ENCODE data around the gene ART3.
A peak's percentile ranks its signal among the peaks of the same experiment; 100 is the strongest.

Gene ART3

GRCh38 chr4:76072760-76073159, 1.7 kb upstream of the ART3 start:
- DNase-seq (ENCODE audit: low read depth, low spot score) = peak; percentile 8

- DNase-seq (ENCODE audit: low read depth, low spot score) = no peak
Observed at GRCh38 chr4:76074993-76075600, 588 bp downstream of the ART3 start.

GRCh38 chr4:76078033-76078613, 3.6 kb downstream of the ART3 start:
- no peak for DNase-seq (ENCODE audit: low read depth, low spot score)

GRCh38 chr4:76083386-76083988, 9.0 kb downstream of the ART3 start:
- no peak for DNase-seq (ENCODE audit: low read depth, low spot score)

GRCh38 chr4:76084542-76084941, 10.0 kb downstream of the ART3 start:
- DNase-seq (ENCODE audit: low read depth, low spot score) = no peak

GRCh38 chr4:76087007-76087769, 12.7 kb downstream of the ART3 start:
- DNase-seq (ENCODE audit: low read depth, low spot score) = peak; percentile 82

- DNase-seq (ENCODE audit: low read depth, low spot score) = no peak
Observed at GRCh38 chr4:76088719-76089118, 14.2 kb downstream of the ART3 start.

GRCh38 chr4:76090241-76090691, 15.8 kb downstream of the ART3 start:
- DNase-seq (ENCODE audit: low read depth, low spot score) = no peak

GRCh38 chr4:76091052-76091451, 16.5 kb downstream of the ART3 start:
- DNase-seq (ENCODE audit: low read depth, low spot score) = no peak

GRCh38 chr4:76095568-76095967, 21.1 kb downstream of the ART3 start:
- no peak for DNase-seq (ENCODE audit: low read depth, low spot score)

GRCh38 chr4:76096076-76096475, 21.6 kb downstream of the ART3 start:
- DNase-seq (ENCODE audit: low read depth, low spot score) = no peak

GRCh38 chr4:76105652-76106051, 31.1 kb downstream of the ART3 start:
- no peak for DNase-seq (ENCODE audit: low read depth, low spot score)

- DNase-seq (ENCODE audit: low read depth, low spot score) = peak; percentile 23
Observed at GRCh38 chr4:76106442-76106841, 31.9 kb downstream of the ART3 start.

GRCh38 chr4:76108467-76109181, 34.1 kb downstream of the ART3 start:
- no peak for DNase-seq (ENCODE audit: low read depth, low spot score)

- no peak for DNase-seq (ENCODE audit: low read depth, low spot score)
Observed at GRCh38 chr4:76116821-76117220, 42.3 kb downstream of the ART3 start.

- DNase-seq (ENCODE audit: low read depth, low spot score) = no peak
Observed at GRCh38 chr4:76117536-76117935, 43.0 kb downstream of the ART3 start.

- no peak for DNase-seq (ENCODE audit: low read depth, low spot score)
Observed at GRCh38 chr4:76120199-76120598, 45.7 kb downstream of the ART3 start.

- DNase-seq (ENCODE audit: low read depth, low spot score) = no peak
Observed at GRCh38 chr4:76125816-76126215, 51.3 kb downstream of the ART3 start.

GRCh38 chr4:76127754-76128153, 53.2 kb downstream of the ART3 start:
- DNase-seq (ENCODE audit: low read depth, low spot score) = no peak

GRCh38 chr4:76141241-76141640, 66.7 kb downstream of the ART3 start:
- DNase-seq (ENCODE audit: low read depth, low spot score) = no peak

- DNase-seq (ENCODE audit: low read depth, low spot score) = no peak
Observed at GRCh38 chr4:76144546-76144945, 70.0 kb downstream of the ART3 start.

Data from ELF-1 (cell line).